Measurements from ENCODE around the gene AFG1L. TPM values are rescaled to one million over a fixed set of nuclear protein-coding genes. Genes with fewer than 3 reads are reported as not detected.

The AFG1L gene
- total RNA-seq, 1 donor from 2014 or later: 8.2 TPM

DNA sequence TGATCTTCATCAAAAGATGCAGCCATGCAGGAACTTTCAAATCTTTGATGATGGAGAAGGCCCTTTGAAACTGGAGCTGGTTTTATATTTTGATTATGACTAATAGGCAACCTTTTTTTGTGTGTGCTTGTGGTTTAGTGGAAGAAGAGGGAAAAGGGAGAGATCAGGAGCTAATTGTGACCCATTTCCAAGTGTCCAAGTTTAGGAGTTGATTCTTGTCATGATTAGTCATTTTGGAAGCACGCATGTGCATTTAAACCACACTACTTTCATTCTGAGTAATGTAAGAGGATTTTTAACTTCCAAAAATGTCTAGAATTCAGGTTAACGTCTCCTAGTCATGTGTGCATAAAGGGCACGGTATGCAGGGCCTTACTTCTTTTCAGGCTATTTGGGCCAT lies 269.3 kb downstream of the AFG1L start:
- TF ChIP-seq, protein P1, sequence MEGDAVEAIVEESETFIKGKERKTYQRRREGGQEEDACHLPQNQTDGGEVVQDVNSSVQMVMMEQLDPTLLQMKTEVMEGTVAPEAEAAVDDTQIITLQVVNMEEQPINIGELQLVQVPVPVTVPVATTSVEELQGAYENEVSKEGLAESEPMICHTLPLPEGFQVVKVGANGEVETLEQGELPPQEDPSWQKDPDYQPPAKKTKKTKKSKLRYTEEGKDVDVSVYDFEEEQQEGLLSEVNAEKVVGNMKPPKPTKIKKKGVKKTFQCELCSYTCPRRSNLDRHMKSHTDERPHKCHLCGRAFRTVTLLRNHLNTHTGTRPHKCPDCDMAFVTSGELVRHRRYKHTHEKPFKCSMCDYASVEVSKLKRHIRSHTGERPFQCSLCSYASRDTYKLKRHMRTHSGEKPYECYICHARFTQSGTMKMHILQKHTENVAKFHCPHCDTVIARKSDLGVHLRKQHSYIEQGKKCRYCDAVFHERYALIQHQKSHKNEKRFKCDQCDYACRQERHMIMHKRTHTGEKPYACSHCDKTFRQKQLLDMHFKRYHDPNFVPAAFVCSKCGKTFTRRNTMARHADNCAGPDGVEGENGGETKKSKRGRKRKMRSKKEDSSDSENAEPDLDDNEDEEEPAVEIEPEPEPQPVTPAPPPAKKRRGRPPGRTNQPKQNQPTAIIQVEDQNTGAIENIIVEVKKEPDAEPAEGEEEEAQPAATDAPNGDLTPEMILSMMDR (conservative IDR thresholded peaks at IDR 0.05): no peak
- Mint-ChIP-seq H3K4me1 (peaks cover 55% of the 10 kb centered on the region), H3K9me3 (no peaks in the 10 kb centered on the region)

GRCh38 chr6:108565091-108565766 lies 270.4 kb downstream of the AFG1L start:
- peak overlapping the region; percentile 70 for H3K4me3 Mint-ChIP-seq
- H3K27me3 Mint-ChIP-seq (ENCODE audit: low read depth): peaks cover 35% of the 10 kb centered on the region
- TF ChIP-seq, protein P1 (conservative IDR thresholded peaks at IDR 0.05): no peak
- H3K27ac Mint-ChIP-seq (ENCODE audit: unreplicated experiment): no peak overlapping the region
- H3K36me3 Mint-ChIP-seq (ENCODE audit: low read depth): peaks cover 14% of the 10 kb centered on the region
- peaks cover 55% of the 10 kb centered on the region for H3K4me1 Mint-ChIP-seq
- H3K9me3 Mint-ChIP-seq: no peaks in the 10 kb centered on the region
- no peak for DNase-seq (ENCODE audit: low read depth, low spot score)

More for the DNA sequence above, 269.3 kb downstream of the AFG1L start:
- peaks cover 38% of the 10 kb centered on the region for H3K27me3 Mint-ChIP-seq (ENCODE audit: low read depth)
- H3K4me3 Mint-ChIP-seq: peak overlapping the region; percentile 52
- H3K27ac Mint-ChIP-seq (ENCODE audit: unreplicated experiment): no peak overlapping the region
- DNase-seq (ENCODE audit: low read depth, low spot score): no peak
- peaks cover 11% of the 10 kb centered on the region for H3K36me3 Mint-ChIP-seq (ENCODE audit: low read depth)

- Mint-ChIP-seq H3K4me1 (peaks cover 55% of the 10 kb centered on the region), H3K4me3 (peak overlapping the region; percentile 70), H3K27ac (ENCODE audit: unreplicated experiment) (no peak overlapping the region), H3K9me3 (no peaks in the 10 kb centered on the region), H3K27me3 (ENCODE audit: low read depth) (peaks cover 35% of the 10 kb centered on the region), H3K36me3 (ENCODE audit: low read depth) (peaks cover 14% of the 10 kb centered on the region)
- TF ChIP-seq, protein P1 (conservative IDR thresholded peaks at IDR 0.05): no peak
- DNase-seq (ENCODE audit: low read depth, low spot score): no peak
Measured at GRCh38 chr6:108565893-108566292, 271.0 kb downstream of the AFG1L start.

GRCh38 chr6:108566406-108566805 lies 271.6 kb downstream of the AFG1L start:
- peaks cover 17% of the 10 kb centered on the region for H3K36me3 Mint-ChIP-seq (ENCODE audit: low read depth)
- TF ChIP-seq, protein P1 (conservative IDR thresholded peaks at IDR 0.05): no peak
- no peak overlapping the region for H3K27ac Mint-ChIP-seq (ENCODE audit: unreplicated experiment)
- peak overlapping the region; percentile 70 for H3K4me3 Mint-ChIP-seq
- DNase-seq (ENCODE audit: low read depth, low spot score): no peak
- no peaks in the 10 kb centered on the region for H3K9me3 Mint-ChIP-seq
- peaks cover 55% of the 10 kb centered on the region for H3K4me1 Mint-ChIP-seq
- H3K27me3 Mint-ChIP-seq (ENCODE audit: low read depth): peaks cover 35% of the 10 kb centered on the region

DNA sequence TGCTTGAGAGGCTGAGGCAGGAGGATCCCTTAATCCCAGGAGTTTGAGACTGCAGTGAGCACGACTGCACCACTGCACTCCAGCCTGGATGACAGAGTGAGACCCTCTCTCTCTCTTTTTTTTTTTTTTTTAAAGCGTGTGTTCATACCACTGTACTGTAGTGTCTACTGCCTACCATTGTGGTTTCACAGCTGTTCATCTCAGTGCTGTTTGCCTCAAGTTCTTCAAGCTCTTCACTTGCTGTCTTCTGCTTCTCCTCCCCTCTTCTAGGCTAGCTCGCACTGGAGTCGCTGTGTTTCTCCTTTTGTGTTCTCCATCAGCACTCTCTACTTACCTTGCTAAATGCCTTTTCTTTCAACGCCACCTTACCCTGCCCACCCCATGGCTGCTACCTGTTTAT lies 273.2 kb downstream of the AFG1L start:
- Mint-ChIP-seq H3K9me3 (no peaks in the 10 kb centered on the region), H3K36me3 (ENCODE audit: low read depth) (peaks cover 17% of the 10 kb centered on the region), H3K27ac (ENCODE audit: unreplicated experiment) (no peak overlapping the region), H3K27me3 (ENCODE audit: low read depth) (peaks cover 19% of the 10 kb centered on the region), H3K4me1 (peaks cover 43% of the 10 kb centered on the region), H3K4me3 (no peak overlapping the region)
- DNase-seq (ENCODE audit: low read depth, low spot score): no peak
- TF ChIP-seq, protein P1 (conservative IDR thresholded peaks at IDR 0.05): no peak
